Liver (tissue), 9 donors: ENCODE measurements around the gene HIVEP3. TPM values are rescaled to one million over a fixed set of nuclear protein-coding genes. Genes with fewer than 3 reads are reported as not detected.

Experiments
- DNase-seq: peaks from one replicate; pipeline ENCODE4 v3.0.0-alpha.2; 2017; ENCODE audit warnings: low spot score
- H3K27ac ChIP-seq, 2 donors: one replicate each; pipeline ENCODE4 v1.7.0; 2013; ENCODE audit warnings: inconsistent platforms in 2 of 2, low read length in 2 of 2, control low read depth in 1 of 2, low read depth in 1 of 2, mild to moderate bottlenecking in 1 of 2
- H3K27me3 ChIP-seq, 4 donors: one replicate each; pipeline versions ENCODE4 v1.6.1 to v1.7.0; 2013; ENCODE audit warnings: low read length in 3 of 4, inconsistent platforms in 1 of 4, mild to moderate bottlenecking in 1 of 4, moderate library complexity in 1 of 4; ENCODE audit not compliant: control insufficient read depth in 4 of 4, insufficient read depth in 4 of 4
- H3K36me3 ChIP-seq, 4 donors: one replicate each; pipeline versions ENCODE4 v1.6.1 to v1.7.0; 2013; ENCODE audit warnings: low read length in 3 of 4, mild to moderate bottlenecking in 3 of 4, low read depth in 1 of 4, moderate library complexity in 1 of 4; ENCODE audit not compliant: control insufficient read depth in 4 of 4, insufficient read depth in 3 of 4
- H3K4me1 ChIP-seq, 4 donors: one replicate each; pipeline versions ENCODE4 v1.6.1 to v1.7.0; 2013; ENCODE audit warnings: low read length in 3 of 4, mild to moderate bottlenecking in 3 of 4, moderate library complexity in 1 of 4; ENCODE audit not compliant: control insufficient read depth in 4 of 4, insufficient read depth in 4 of 4
- H3K4me3 ChIP-seq, 3 donors: one replicate each; pipeline versions ENCODE4 v1.6.1 to v1.7.0; 2013; ENCODE audit warnings: low read length in 3 of 3, control low read depth in 1 of 3, low read depth in 1 of 3, mild to moderate bottlenecking in 1 of 3
- H3K9ac ChIP-seq, 2 donors: one replicate each; pipeline ENCODE4 v1.7.0; 2013; ENCODE audit warnings: low read length in 2 of 2, mild to moderate bottlenecking in 2 of 2, moderate library complexity in 2 of 2, control low read depth in 1 of 2, low read depth in 1 of 2
- H3K9me3 ChIP-seq, 4 donors: one replicate each; pipeline versions ENCODE4 v1.6.1 to v1.7.0; 2013; ENCODE audit warnings: low read length in 3 of 4; ENCODE audit not compliant: control insufficient read depth in 4 of 4
- ATF3 ChIP-seq: IDR thresholded peaks from 2 replicates; pipeline ENCODE4 v1.6.1; 2016; ENCODE audit warnings: antibody characterized with exemption
- CTCF ChIP-seq: fragments of 150-350 bp; IDR thresholded peaks from 2 replicates; pipeline ENCODE4 v1.5.1; 2017; ENCODE audit warnings: improper control_type of control experiment, low read depth, low read length; ENCODE audit not compliant: missing input control
- EGR1 ChIP-seq, 2 donors: IDR thresholded peaks; 2 replicates each; pipeline ENCODE4 v1.6.1; 2016 to 2018; ENCODE audit warnings: antibody characterized with exemption in 2 of 2, low read depth in 2 of 2
- FOXA1 ChIP-seq: IDR thresholded peaks from 2 replicates; pipeline ENCODE4 v1.6.1; 2016; ENCODE audit warnings: antibody characterized with exemption
- FOXA2 ChIP-seq: IDR thresholded peaks from 2 replicates; pipeline ENCODE4 v1.6.1; 2016; ENCODE audit warnings: antibody characterized with exemption
- GABPA ChIP-seq, 2 donors: IDR thresholded peaks in 1 of 2; conservative IDR thresholded peaks in 1 of 2; 2 replicates each; pipeline ENCODE4 v1.6.1; 2016; ENCODE audit warnings: antibody characterized with exemption in 2 of 2, mild to moderate bottlenecking in 1 of 2, moderate library complexity in 1 of 2
- HNF4A ChIP-seq, 2 donors: conservative IDR thresholded peaks; 2 replicates each; pipeline ENCODE4 v1.6.1; 2016; ENCODE audit warnings: antibody characterized with exemption in 2 of 2, mild to moderate bottlenecking in 2 of 2
- HNF4G ChIP-seq: IDR thresholded peaks from 2 replicates; pipeline ENCODE4 v1.6.1; 2016; ENCODE audit warnings: antibody characterized with exemption
- JUND ChIP-seq, 2 donors: IDR thresholded peaks; 2 replicates each; pipeline ENCODE4 v1.6.1; 2016; ENCODE audit warnings: antibody characterized with exemption in 2 of 2
- NR2F2 ChIP-seq: IDR thresholded peaks from 2 replicates; pipeline ENCODE4 v1.6.1; 2016; ENCODE audit warnings: antibody characterized with exemption
- RAD21 ChIP-seq, 2 donors: IDR thresholded peaks; 2 replicates each; pipeline ENCODE4 v1.6.1; 2016; ENCODE audit warnings: antibody characterized with exemption in 2 of 2, mild to moderate bottlenecking in 2 of 2
- REST ChIP-seq: IDR thresholded peaks from 2 replicates; pipeline ENCODE4 v1.6.1; 2016; ENCODE audit warnings: antibody characterized with exemption, mild to moderate bottlenecking
- RXRA ChIP-seq, 2 donors: IDR thresholded peaks; 2 replicates each; pipeline ENCODE4 v1.6.1; 2017 to 2018; ENCODE audit warnings: antibody characterized with exemption in 2 of 2, mild to moderate bottlenecking in 1 of 2
- SP1 ChIP-seq: IDR thresholded peaks from 2 replicates; pipeline ENCODE4 v1.6.1; 2018; ENCODE audit warnings: antibody characterized with exemption, mild to moderate bottlenecking
- TAF1 ChIP-seq: conservative IDR thresholded peaks from 2 replicates; pipeline ENCODE4 v1.6.1; 2016; ENCODE audit warnings: antibody characterized with exemption, mild to moderate bottlenecking
- YY1 ChIP-seq: IDR thresholded peaks from 2 replicates; pipeline ENCODE4 v1.6.1; 2016; ENCODE audit warnings: antibody characterized with exemption, mild to moderate bottlenecking
- WGBS: extraction: QIAGEN DNeasy Blood & Tissue Kit; methylation state at CpG from one replicate; pipeline ENCODE4 v1.1.7; 2013; 5-methylcytosine and 5-hydroxymethylcytosine counted together
- polyA plus RNA-seq, 2 donors: library from polyadenylated mRNA; stranded (reverse) in 1 of 2; unstranded in 1 of 2; fragments of 200-250 nt in 1 of 2; fragments of >200 nt in 1 of 2; fragmentation: Nextera tagmentation in 1 of 2; extraction: Ambion mirVana in 1 of 2; gene quantifications; one replicate each; pipeline versions ENCODE4 v1.2.1 to v1.2.3, GENCODE V29; 2013 to 2015
- total RNA-seq, 2 donors: library from RNA; depleted of rRNA; stranded (reverse); fragments of >200 nt; gene quantifications; one replicate each; pipeline ENCODE4 v1.2.3, GENCODE V29; 2014
- TF ChIP-seq, protein P1 (sequence below): IDR thresholded peaks from 2 replicates; pipeline ENCODE4 v1.6.1; 2016; ENCODE audit warnings: antibody characterized with exemption
- TF ChIP-seq, protein P2 (sequence below): IDR thresholded peaks from 2 replicates; pipeline ENCODE4 v1.6.1; 2016; ENCODE audit warnings: antibody characterized with exemption
- donor health status: healthy.
- donor health status: healthy.
- donor health status: healthy.
- donor health status: healthy.
- donor health status: healthy.

The HIVEP3 gene
- total and polyA plus RNA-seq, 4 donors, result 0.93 to 1.6 (median 1.4) TPM

DNA sequence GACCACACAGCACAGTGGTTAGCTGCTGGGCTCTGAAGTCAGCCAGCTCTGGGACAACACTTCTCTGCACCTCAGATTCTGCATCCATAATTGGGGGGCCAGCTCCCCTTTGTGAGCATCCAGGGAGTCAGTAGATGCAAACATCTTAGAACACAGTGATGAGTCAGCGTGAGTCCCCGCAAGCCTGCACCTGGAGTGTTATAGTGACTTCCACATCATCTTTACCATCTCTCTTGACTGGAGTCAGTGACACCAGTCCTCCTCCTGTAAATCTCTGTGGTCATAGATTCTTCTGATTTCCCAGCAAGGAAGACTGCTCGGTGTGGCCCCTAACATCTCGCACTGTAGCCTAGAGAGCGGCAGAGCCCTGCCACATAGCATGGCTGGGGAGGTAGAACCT lies 420.3 kb downstream of the HIVEP3 start:
- no peak for DNase-seq
- no peak overlapping the region for H3K9ac ChIP-seq
- H3K27ac ChIP-seq, result no peak overlapping the region
- peaks cover 0 to 2% (median 0%) of the 10 kb centered on the region in 4 donors for H3K27me3 ChIP-seq
- H3K9me3 ChIP-seq, result no peaks in the 10 kb centered on the region
- H3K36me3 ChIP-seq, result no peaks in the 10 kb centered on the region
- WGBS, result 95% methylated on average over 5 of the region's 5 CpGs
- H3K4me1 ChIP-seq, result peaks cover 3 to 7% (median 5%) of the 10 kb centered on the region in 4 donors
- H3K4me3 ChIP-seq, result no peak overlapping the region
- TF ChIP-seq HNF4G, result no peak
- TF ChIP-seq RXRA (IDR thresholded peaks at IDR 0.05), result no peak
- TF ChIP-seq FOXA2, result no peak
- no peak for TF ChIP-seq TAF1
- TF ChIP-seq JUND (IDR thresholded peaks at IDR 0.05), result no peak
- no peak for TF ChIP-seq CTCF
- TF ChIP-seq EGR1 (IDR thresholded peaks at IDR 0.05; ENCODE audit: low read depth in 2 of 2), result no peak
- no peak for TF ChIP-seq RAD21 (IDR thresholded peaks at IDR 0.05)
- TF ChIP-seq, protein P1, sequence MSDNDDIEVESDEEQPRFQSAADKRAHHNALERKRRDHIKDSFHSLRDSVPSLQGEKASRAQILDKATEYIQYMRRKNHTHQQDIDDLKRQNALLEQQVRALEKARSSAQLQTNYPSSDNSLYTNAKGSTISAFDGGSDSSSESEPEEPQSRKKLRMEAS, result no peak
- TF ChIP-seq FOXA1, result no peak
- TF ChIP-seq GABPA (IDR thresholded peaks at IDR 0.05 in 1 of 2, conservative IDR thresholded peaks at IDR 0.05 in 1 of 2), result no peak
- no peak for TF ChIP-seq SP1
- no peak for TF ChIP-seq REST
- no peak for TF ChIP-seq NR2F2
- TF ChIP-seq YY1, result no peak
- TF ChIP-seq HNF4A (conservative IDR thresholded peaks at IDR 0.05), result no peak

GRCh38 chr1:41497461-41498030 lies 421.2 kb downstream of the HIVEP3 start:
- H3K4me3 ChIP-seq, result no peak overlapping the region
- peaks cover 0 to 2% (median 0%) of the 10 kb centered on the region in 4 donors for H3K27me3 ChIP-seq
- WGBS, result 93% methylated on average over 7 of the region's 7 CpGs
- TF ChIP-seq, protein P1, result no peak
- TF ChIP-seq ATF3 (no peak), YY1 (no peak), FOXA2 (no peak), RXRA (IDR thresholded peaks at IDR 0.05) (no peak), CTCF (no peak)
- TF ChIP-seq, protein P2, sequence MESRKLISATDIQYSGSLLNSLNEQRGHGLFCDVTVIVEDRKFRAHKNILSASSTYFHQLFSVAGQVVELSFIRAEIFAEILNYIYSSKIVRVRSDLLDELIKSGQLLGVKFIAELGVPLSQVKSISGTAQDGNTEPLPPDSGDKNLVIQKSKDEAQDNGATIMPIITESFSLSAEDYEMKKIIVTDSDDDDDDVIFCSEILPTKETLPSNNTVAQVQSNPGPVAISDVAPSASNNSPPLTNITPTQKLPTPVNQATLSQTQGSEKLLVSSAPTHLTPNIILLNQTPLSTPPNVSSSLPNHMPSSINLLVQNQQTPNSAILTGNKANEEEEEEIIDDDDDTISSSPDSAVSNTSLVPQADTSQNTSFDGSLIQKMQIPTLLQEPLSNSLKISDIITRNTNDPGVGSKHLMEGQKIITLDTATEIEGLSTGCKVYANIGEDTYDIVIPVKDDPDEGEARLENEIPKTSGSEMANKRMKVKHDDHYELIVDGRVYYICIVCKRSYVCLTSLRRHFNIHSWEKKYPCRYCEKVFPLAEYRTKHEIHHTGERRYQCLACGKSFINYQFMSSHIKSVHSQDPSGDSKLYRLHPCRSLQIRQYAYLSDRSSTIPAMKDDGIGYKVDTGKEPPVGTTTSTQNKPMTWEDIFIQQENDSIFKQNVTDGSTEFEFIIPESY, result no peak
- no peaks in the 10 kb centered on the region for H3K36me3 ChIP-seq
- H3K9me3 ChIP-seq, result no peaks in the 10 kb centered on the region
- no peak overlapping the region for H3K27ac ChIP-seq
- no peak overlapping the region for H3K9ac ChIP-seq
- DNase-seq, result no peak
- H3K4me1 ChIP-seq, result peaks cover 3 to 7% (median 5%) of the 10 kb centered on the region in 4 donors
